Suppressor macrophage treated with lipopolysaccharide for 1 hour (primary cell): ENCODE measurements around the gene AK5.
A peak's percentile ranks its signal among the peaks of the same experiment; 100 is the strongest.

Source experiments
- DNase-seq, 3 donors: peaks; one replicate each; pipeline ENCODE4 v3.0.0-alpha.2; 2020 to 2022

AK5 gene

GRCh38 chr1:77288275-77288674 lies 6.5 kb downstream of the AK5 start:
- peak in 2 of 3 donors; percentile 49 to 51 for DNase-seq

- DNase-seq, result no peak
These were observed 8.8 kb downstream of the AK5 start for GRCh38 chr1:77290576-77290975.

DNA sequence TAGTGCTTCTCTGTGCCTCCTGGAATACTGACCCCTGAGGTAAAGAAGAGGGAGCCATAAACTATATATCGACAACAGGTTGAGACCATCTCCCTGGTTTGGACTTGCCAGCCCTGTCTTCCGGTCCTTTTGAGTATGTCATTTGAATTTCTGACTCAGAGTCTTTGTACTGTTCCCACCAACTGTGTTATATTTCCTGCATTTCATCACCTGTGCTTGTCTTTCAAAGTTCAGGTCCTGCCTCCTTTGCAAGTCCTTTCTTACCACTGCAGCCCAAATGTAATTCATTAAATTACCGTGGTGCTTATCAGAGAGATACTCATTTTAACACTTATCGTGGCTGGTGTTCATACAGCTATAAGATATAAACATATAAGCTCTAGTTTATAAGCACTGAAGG lies 10.7 kb downstream of the AK5 start:
- DNase-seq, result no peak

- no peak for DNase-seq
These were observed 18.7 kb downstream of the AK5 start for GRCh38 chr1:77300566-77300965.

GRCh38 chr1:77303387-77303786 lies 21.6 kb downstream of the AK5 start:
- DNase-seq, result no peak

GRCh38 chr1:77308889-77309621 lies 27.2 kb downstream of the AK5 start:
- no peak for DNase-seq

DNA sequence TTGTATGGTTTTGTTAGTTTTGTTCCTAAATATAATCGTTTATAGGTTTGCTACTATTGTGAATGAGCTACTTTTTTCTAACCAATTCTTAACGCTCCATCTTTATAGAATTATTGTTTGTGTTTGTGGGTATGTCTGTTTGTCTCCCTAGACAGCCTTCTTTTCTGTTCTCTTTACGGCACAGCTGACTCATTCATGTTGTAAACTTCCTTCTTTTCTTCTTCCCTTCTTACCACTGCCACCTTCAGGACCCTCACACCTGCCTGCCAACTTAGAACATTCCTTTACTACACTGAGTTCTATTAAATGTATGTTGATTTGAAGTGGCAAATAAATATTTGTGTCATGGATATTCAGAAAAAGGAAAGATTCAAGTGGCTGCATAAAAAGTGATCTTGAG lies 29.1 kb downstream of the AK5 start:
- peak in 1 of 3 donors; percentile 9 for DNase-seq

GRCh38 chr1:77312364-77312763 lies 30.5 kb downstream of the AK5 start:
- peak; percentile 67 to 76 (median 73) for DNase-seq

DNA sequence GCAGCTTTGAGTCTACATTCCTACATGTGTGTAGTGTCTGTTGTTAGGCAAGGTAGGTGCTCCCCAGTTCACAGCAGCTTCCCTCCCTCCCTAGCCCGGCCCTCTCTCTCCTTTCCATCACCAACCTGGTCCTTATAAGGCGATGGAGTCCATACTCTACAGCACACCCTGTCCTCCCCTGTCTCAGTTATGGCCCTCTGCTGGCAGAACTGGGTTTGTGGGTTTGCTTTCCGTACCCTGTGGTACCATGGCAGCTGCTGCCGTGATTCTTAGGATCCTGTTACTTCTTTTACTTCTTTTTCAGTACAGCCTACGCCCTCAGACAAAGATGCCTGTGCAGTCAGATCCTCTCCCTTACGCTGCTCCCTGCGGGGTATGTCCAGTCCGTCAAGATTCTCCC lies 31.7 kb downstream of the AK5 start:
- DNase-seq, result peak; percentile 23 to 45 (median 32)

DNA sequence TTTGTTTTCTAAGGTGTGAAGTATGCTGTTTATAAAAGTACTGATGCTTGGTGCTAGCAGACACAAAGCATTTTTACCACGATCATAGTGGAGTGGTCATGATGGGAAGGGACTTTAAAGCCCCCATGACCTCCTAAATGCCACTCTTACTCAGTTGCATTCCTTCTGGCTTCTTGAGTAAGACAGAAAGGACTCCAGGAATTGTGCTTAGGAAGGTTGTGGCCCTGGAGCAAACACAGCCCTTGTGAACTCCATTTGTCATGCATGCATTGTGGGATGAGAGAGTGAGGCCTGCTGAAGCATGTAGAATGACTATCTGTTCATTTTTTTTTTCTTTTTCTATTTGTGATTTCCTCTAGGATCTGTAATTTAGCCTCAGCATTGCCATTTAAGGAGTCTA lies 34.2 kb downstream of the AK5 start:
- no peak for DNase-seq

DNA sequence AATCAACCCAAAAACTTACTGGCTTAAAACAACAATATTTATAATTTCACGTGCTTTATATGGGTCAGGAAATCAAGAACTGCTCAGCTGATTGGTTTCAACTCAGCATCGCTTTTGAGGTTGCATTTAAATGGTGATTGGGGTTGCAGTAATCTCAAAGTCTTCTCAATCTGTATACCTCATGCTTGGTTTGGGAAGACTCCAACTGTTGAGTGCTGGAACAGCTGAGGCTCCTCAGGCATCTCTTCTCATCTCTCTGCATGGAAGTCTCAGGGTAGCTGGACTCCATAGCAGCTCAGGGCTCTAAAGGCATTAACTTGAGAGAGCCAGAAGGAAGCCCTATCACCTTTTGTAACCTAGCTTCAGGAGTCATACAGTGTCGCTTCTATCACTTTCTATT lies 35.1 kb downstream of the AK5 start:
- DNase-seq, result no peak

DNA sequence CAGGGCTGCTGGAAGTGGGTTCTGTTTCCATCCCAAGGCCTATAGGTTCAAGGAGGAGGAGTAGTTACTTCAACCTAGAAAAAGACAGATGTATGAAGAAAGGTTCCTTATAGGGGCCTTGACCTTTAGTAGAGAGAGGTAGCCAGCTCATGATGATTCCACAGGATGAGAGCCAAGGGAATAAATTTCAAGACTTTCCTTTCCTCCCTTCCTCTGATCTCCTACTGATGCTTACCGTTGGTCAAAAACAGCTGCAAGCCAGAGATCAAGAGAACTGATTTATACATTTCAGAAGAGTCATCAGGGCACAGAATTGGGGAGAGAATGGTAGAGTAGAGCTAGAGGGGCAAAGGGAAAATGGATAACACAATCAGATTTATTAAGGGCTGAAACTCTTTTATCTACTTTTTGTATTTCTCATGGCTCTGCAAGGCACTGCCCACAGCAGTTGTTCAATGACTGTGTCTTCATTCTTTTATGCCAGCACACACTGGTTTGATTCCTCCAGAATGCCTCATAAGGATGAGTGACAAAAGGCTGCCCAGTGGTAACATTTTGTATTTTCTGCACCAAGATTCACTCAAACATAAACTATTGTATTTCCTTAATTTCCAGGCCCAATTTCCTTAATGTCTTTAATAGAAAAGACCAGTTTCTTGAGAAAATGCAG lies 37.4 kb downstream of the AK5 start:
- no peak for DNase-seq

DNA sequence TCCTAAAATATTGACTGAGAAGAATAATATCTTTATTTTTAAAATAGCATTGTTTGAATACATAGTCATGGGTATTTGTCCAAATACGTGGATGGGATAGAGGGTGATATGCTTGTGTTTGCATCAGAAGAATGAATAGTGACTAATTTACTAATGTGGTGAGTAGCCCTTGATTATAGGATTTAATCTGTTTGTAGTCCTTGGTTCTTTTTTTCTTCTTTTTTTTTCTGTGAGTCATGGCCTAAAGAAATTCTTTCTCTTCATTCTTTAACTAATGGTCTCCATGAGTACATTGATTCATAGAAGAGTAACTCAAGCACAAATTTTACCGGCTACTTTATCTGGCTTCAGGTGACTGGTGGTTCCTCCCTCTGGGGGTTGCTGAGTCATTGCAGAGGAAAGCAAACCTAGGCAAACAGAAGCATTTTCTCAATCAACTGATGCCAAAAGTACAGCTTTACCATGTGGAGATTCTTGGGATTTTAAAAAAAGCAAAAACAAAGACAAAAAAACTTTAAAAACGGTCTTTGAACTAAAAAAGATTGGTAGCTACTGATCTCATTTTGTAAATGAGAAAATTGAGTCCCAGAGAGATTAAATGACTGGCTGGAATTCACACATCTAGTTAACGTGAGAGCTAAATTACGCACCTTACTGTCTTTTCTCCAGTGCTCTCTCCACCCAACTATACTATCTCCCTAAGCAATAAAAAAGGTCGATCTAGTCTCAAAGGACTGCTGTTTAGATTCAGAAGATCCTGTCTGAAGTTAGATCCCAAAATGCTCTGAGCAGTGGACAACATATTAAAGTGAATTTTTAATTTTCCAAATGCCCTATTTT lies 40.5 kb downstream of the AK5 start:
- no peak for DNase-seq

DNA sequence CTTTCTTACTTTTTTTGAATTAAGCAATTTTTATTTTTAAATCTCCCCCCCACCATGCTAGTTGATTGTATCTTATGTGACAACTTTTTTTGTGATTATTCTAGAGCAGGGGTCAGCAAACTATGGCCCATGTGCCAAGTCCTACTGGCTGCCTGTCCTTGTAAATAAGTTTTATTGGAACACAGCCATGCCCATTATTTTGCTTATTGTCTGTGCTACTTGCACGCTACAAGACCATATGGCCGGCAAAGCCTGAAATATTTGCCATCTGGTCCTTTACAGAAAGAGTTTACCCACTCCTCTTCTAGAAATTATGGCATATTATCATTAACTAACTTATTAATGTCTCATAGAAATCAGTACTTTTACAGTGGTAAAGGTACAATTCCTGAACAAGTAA lies 51.7 kb downstream of the AK5 start:
- DNase-seq, result no peak

- no peak for DNase-seq
These were observed 54.9 kb downstream of the AK5 start for GRCh38 chr1:77336729-77337128.

DNA sequence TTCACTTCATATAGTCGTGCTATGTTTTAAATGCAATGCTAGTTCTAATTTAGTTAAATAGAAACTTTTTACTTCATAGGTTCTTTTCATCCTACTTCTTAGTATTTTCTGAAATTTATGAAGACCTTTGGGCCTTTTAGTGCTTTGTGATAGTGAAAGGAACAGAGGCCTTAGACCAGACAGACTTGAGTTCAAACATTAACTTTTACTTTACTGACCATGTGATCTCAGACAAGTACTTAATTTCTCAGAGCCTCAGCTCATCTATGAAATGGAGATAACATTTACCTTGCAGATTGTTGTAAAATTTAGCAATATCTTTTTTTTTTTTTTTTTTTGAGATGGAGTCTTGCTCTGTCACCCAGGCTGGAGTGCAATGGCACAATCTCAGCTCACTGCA lies 57.5 kb downstream of the AK5 start:
- no peak for DNase-seq

DNA sequence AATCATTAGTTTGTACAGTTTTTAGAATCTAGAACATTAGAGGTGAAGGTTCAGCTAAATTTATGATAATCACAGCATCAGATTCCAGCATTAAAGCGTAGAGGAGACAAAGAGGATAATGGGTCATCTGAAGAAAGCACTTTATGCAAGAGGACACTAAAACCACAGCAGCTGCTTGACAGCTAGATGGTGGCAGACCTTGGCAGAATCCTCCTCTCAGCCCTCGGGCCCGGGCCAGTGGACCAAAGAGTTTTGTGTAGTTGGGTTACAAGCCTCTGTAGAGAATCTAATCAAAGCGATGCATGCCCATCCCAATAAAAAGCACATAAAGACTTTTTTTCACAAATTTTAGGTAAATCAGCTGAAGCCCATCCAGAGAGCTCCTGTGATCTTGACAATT lies 59.4 kb downstream of the AK5 start:
- DNase-seq, result no peak

DNA sequence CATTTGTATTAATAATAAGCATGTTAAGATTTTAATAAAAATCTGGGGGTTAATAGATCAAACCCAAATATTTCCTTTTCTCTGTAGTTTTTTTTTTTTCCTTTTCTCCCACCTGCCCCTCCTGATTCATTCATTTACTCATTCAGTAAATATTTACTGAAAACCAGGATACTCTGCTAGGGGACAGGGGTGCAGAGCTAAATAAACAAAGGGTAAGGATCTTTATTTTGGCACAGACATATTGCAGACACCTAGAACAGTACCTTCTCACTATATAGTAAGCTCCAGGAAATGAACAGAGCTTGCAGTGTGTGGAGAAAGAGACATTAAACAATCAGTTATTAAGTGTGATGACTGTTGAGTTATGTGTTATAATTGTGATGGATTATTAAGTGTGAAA lies 60.9 kb downstream of the AK5 start:
- DNase-seq, result no peak

GRCh38 chr1:77347646-77348045 lies 65.8 kb downstream of the AK5 start:
- DNase-seq, result peak; percentile 30 to 46 (median 36)

GRCh38 chr1:77348549-77348948 lies 66.7 kb downstream of the AK5 start:
- peak; percentile 28 to 44 (median 35) for DNase-seq

DNA sequence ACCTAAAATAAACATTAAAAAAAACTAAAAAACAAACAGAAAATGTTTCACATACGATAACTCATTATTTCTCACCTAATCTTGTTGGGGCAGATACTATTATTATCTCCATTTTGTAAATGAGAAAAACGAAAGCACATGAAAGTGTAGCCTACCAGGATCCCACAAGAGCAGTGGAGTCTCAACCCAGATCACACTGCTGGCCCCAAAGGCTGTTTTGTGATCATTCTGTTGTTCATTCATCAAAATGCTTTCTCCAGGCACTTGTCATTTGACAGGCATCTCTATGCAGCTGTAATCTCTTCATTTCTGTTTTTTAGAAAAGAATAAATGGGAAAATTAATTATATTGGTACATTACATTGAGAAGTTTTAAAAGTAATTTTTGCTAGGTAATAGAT lies 67.5 kb downstream of the AK5 start:
- no peak for DNase-seq

DNA sequence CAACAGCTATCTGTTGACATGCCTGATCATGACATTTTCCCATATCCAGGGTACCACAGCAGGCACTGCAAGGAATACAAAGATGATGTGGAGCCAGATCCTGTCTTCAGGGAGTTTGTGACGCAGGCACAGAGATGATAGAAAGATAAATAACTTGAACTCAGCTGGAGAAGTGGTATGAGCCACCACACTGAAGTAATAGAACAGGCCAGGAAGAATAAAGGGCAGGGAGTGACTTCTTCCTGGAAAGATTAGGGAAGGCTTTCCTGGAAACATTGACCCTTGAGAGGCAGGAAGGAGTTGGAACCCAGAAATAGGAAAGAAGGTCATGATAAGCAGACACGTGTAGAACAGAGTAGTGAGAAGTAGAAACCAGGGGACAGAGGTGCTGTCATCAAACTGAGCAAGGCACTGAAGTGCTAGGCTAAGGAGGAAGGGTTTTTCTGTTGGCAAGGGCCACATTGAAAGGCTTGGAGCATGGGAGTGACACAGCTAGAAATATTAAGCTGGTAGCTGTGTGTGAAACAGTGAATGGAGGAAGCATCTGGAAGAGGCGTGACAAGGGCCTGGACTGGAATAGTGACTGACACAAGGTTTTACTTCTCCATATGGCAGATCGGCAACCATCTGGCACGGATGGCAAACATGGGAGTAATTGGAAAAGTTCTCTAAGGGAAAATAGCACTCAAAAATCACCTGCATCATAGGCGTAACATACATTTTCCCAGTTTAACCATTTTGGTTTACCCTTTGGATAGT lies 68.4 kb downstream of the AK5 start:
- DNase-seq, result peak; percentile 21 to 39 (median 36)

DNA sequence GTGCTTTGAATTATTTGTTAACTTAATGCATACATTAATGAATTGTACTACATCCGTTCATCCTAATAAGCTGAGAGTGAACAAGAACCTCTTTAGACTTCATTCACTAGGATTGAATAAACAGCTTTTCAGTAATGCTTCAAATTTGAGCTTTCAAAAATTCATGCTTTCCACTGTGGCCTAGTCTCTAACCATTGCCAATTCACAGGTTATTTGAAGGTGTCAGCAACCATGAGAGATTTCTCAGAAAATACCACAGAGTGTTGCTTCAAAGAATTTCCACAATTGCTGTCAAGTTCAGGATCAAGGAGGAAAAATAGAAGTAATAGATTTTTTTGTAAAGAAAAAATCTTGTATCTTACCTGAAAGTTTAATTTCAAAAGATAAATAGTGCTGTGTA lies 72.7 kb downstream of the AK5 start:
- no peak for DNase-seq
